GM23248 (cell line): Measurements from ENCODE around the gene TPTE2.
"Not testable (repeated sequence)": the region's sequence is repeated elsewhere in the genome, so short reads cannot be mapped to it uniquely, and the experiment has no call there.

Experiments used
- EZH2 ChIP-seq: fragments of 200-600 bp; sonication (generic); IDR thresholded peaks from 2 replicates; pipeline ENCODE4 v1.6.1; 2018; ENCODE audit warnings: antibody characterized with exemption, mild to moderate bottlenecking; ENCODE audit not compliant: insufficient read depth, poor library complexity, severe bottlenecking
- EZH2phosphoT487 ChIP-seq: fragments of 200-600 bp; sonication (generic); IDR thresholded peaks from 2 replicates; pipeline ENCODE4 v1.6.1; 2018; ENCODE audit warnings: antibody characterized with exemption, moderate library complexity, mild to moderate bottlenecking, low read depth; ENCODE audit not compliant: insufficient read depth

GRCh38 chr13:19561127-19561582 lies at the start of gene TPTE2:
- not testable (repeated sequence) for TF ChIP-seq EZH2, EZH2phosphoT487
